Body of pancreas (tissue), 4 donors: Measurements from ENCODE around the gene SIPA1L3. TPM values are rescaled to one million over a fixed set of nuclear protein-coding genes. Genes with fewer than 3 reads are reported as not detected.

Experiments used
- ATAC-seq: fragments of 150-250 bp; one replicate; pipeline ENCODE4 v1.9.1; 2016
- DNase-seq, 4 donors: peaks; one replicate each; pipeline ENCODE4 v3.0.0-alpha.2; 2019
- H3K27ac ChIP-seq, 4 donors: fragments of 200-600 bp; sonication (generic); 1 replicate in 3 of 4; 2 replicates in 1 of 4; pipeline versions ENCODE4 v1.5.1 to v1.6.1; 2016 to 2019; ENCODE audit warnings: mild to moderate bottlenecking in 1 of 4, mixed read lengths in 1 of 4, moderate library complexity in 1 of 4
- H3K27me3 ChIP-seq, 2 donors: fragments of 200-600 bp; sonication (generic); one replicate each; pipeline ENCODE4 v1.6.0; 2016; ENCODE audit warnings: mild to moderate bottlenecking in 1 of 2
- H3K36me3 ChIP-seq, 2 donors: fragments of 200-600 bp; sonication (generic); replicated peaks in 1 of 2; 2 replicates each; pipeline ENCODE4 v1.5.1; 2016; ENCODE audit warnings: low read depth in 2 of 2; ENCODE audit not compliant: insufficient read depth in 1 of 2
- H3K4me1 ChIP-seq: fragments of 200-600 bp; sonication (generic); one replicate; pipeline ENCODE4 v1.6.0; 2016
- H3K4me3 ChIP-seq, 2 donors: fragments of 200-600 bp; sonication (generic); 1 replicate in 1 of 2; 2 replicates in 1 of 2; pipeline ENCODE4 v1.5.1; 2016 to 2019
- H3K9me3 ChIP-seq, 3 donors: fragments of 200-600 bp; sonication (generic); 1 replicate in 2 of 3; 2 replicates in 1 of 3; pipeline ENCODE4 v1.5.1; 2016
- POLR2A ChIP-seq, 3 donors: fragments of 450-650 bp; IDR thresholded peaks; one replicate each; pipeline ENCODE4 v1.6.1; 2016; ENCODE audit warnings: antibody characterized with exemption in 3 of 3, mild to moderate bottlenecking in 2 of 3
- WGBS, 2 donors: methylation state at CpG; one replicate each; pipeline ENCODE4 v1.1.5; 2017; 5-methylcytosine and 5-hydroxymethylcytosine counted together
- intact Hi-C: fragments of 100-400 bp; cut with DNase I; formaldehyde crosslinking; loops from one replicate; pipeline ENCODE4 v1.15.1; 2023
- total RNA-seq, 2 donors: library from RNA; depleted of rRNA; stranded (reverse); fragments of >200 nt; gene quantifications; one replicate each; pipeline ENCODE4 v1.1.0, GENCODE V29; 2016
- TF ChIP-seq, protein P1 (sequence below), 7 experiments: fragments of 450-650 bp in 4 of 7; fragments of 200-600 bp in 3 of 7; sonication (generic) in 3 of 7; IDR thresholded peaks; one replicate each; pipeline ENCODE4 v1.5.1; 2016 to 2019; ENCODE audit warnings: antibody characterized with exemption in 7 of 7

The SIPA1L3 gene
- total RNA-seq, 2 donors from 2014 or later, result 41.5 to 62.0 TPM

DNA sequence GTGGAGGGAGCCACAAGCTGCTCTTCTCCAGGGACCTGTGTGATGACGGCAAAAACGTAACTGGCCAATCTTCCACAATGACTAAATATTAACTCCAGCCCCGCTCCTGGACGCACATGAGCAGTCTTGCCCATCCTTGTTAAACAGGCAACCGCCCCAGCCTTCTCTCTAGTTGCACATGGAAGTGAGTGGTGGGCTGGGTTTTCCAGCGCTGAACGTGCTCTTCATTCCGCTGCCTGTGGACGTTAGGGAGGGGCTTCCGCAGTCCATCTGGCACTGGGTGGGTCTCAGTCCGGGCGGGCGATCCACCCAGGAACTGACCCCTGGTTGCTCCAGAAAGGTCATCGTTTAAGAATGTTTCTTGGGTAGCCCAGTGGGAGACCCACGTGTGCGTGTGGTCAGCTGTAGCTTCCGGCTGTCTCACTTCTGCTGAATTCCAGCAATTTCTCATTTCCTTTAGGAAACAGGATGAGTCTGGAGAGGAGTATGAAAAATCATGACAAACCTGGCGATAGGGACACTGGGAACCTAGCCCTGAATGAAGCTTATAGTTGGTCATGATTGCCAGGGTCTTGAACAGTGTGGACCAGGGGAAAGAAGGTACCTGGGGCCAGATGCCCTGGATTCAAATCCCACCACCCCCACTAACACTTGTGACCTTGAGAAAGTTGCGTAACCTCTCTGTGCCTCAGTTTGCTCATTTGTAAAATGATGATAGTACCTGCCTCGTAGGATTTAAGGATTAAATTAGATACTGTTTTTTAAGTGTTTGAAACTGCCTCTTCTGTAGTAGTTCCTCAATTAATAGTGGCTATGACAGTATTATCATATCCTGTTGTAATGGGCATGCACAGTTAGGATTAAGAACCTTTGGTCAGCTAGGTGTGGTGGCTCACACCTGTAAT, 92.6 kb downstream of the SIPA1L3 start:
- Histone ChIP-seq H3K27ac (peak overlapping the region in 1 of 4 donors; percentile 1), H3K36me3 (no peaks in the 10 kb centered on the region), H3K9me3 (no peaks in the 10 kb centered on the region), H3K4me3 (no peak overlapping the region), H3K4me1 (peaks cover 36% of the 10 kb centered on the region), H3K27me3 (no peaks in the 10 kb centered on the region)
- TF ChIP-seq, protein P1, sequence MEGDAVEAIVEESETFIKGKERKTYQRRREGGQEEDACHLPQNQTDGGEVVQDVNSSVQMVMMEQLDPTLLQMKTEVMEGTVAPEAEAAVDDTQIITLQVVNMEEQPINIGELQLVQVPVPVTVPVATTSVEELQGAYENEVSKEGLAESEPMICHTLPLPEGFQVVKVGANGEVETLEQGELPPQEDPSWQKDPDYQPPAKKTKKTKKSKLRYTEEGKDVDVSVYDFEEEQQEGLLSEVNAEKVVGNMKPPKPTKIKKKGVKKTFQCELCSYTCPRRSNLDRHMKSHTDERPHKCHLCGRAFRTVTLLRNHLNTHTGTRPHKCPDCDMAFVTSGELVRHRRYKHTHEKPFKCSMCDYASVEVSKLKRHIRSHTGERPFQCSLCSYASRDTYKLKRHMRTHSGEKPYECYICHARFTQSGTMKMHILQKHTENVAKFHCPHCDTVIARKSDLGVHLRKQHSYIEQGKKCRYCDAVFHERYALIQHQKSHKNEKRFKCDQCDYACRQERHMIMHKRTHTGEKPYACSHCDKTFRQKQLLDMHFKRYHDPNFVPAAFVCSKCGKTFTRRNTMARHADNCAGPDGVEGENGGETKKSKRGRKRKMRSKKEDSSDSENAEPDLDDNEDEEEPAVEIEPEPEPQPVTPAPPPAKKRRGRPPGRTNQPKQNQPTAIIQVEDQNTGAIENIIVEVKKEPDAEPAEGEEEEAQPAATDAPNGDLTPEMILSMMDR (IDR thresholded peaks at IDR 0.05), result no peak
- no peak for TF ChIP-seq POLR2A (IDR thresholded peaks at IDR 0.05)
- ATAC-seq, result no peak
- peak in 1 of 4 donors; percentile 20 for DNase-seq
- intact Hi-C loops, result no loop called here
- WGBS, 2 donors, result 78 to 82% methylated on average over 7 to 20 of the region's 20 CpGs

DNA sequence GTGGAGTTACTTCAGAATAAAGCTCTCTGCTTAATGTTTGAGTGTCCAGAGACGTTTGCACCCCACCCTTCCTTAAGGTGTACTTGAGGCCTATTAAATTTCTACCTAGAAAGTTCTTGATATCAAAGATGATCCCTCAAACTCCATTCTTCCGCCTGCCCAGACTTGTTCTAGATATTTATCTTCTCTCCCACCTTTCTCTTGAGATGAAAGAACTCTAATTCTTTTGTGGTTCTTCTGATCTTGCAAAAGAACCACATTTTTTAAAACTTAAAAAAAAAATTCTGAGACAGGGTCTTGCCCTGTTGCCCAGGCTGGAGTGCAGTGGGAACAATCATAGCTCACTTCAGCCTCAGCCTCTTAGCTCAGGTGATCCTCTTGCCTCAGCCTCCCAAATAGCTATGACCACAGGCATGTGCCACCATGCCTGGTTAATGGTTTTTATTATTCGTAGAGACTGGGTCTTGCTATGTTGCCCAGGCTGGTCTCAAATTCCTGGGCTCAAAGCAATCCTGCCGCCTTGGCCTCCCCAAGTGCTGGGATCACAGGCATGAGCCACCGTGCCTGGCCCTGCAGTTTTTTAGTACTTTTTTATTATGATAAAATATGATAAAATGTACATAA, 94.3 kb downstream of the SIPA1L3 start:
- ATAC-seq (no peak), DNase-seq (no peak)
- 86% methylated on average over 5 of the region's 5 CpGs for WGBS, 2 donors
- H3K27me3 ChIP-seq, result no peaks in the 10 kb centered on the region
- H3K4me3 ChIP-seq, result no peak overlapping the region
- no peak for TF ChIP-seq POLR2A (IDR thresholded peaks at IDR 0.05)
- TF ChIP-seq, protein P1 (IDR thresholded peaks at IDR 0.05), result no peak
- H3K4me1 ChIP-seq, result peaks cover 30% of the 10 kb centered on the region
- H3K9me3 ChIP-seq, result no peaks in the 10 kb centered on the region
- H3K27ac ChIP-seq, result no peak overlapping the region
- intact Hi-C loops, result no loop called here
- no peaks in the 10 kb centered on the region for H3K36me3 ChIP-seq

DNA sequence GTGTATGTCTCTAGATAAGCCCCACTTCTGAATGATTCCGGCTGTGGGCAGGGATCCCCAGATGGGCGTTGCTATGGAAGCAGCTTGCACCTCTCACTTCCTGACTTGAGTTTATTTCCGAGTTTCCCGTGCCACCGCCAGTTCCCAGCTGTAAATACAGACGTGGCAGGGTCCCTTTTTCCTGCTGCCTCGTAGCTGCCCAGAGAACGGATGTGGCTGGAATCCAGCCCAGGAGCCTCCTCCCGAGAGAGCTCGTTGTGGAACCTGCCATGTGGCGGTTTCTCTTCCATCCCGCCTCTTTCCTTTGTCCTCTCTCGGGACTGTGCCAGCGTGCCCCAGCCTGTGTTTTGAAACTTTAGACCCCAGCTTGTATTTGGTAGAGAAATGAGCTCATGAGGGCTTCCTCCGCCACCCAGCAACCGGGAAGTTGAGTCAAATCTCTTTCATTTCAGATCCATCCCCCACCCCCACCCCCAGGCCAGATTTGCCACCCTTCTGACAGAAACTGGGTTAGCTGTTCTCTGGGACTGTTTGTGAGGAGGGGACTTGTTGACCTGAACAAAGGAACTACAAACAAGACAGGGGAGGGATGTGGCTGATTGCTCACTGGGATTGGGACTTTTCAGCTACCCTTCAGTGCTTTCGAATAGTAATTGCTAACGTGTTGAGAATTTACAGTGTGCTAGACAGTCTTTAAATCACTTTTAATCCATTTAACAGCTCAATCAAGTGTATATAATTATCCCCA, 96.6 kb downstream of the SIPA1L3 start:
- Histone ChIP-seq H3K9me3 (no peaks in the 10 kb centered on the region), H3K4me1 (peaks cover 24% of the 10 kb centered on the region), H3K27me3 (no peaks in the 10 kb centered on the region), H3K27ac (peak overlapping the region; percentile 6 to 79 (median 34)), H3K36me3 (no peaks in the 10 kb centered on the region), H3K4me3 (no peak overlapping the region)
- DNase-seq (peak; percentile 59 to 80 (median 79)), ATAC-seq (peak; percentile 64)
- TF ChIP-seq, protein P1 (IDR thresholded peaks at IDR 0.05), result no peak
- peak in 1 of 3 donors; percentile 18 for TF ChIP-seq POLR2A (IDR thresholded peaks at IDR 0.05)
- whole genome bisulfite sequencing, 2 donors, result 12% methylated on average over 18 of the region's 18 CpGs
- intact Hi-C loops, result no loop called here

DNA sequence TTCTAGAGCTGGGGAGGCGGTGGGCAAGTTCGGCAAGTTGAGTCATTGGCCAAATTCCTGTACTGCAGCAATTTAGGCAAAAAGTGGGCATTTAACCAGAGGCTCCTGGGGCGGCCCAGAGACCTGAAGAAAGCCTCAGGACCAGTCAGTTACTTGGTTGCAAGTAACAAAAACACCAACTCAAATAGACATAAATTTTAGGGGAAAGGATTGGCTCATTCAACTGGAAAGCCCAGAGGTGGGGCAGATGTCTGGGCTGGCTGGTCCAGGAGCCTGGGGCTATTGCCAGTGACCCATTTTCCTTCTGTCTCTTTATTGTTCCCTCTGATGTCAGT, 97.1 kb downstream of the SIPA1L3 start:
- DNase-seq (no peak), ATAC-seq (no peak)
- 68 to 75% methylated on average over 3 of the region's 3 CpGs for WGBS, 2 donors
- Histone ChIP-seq H3K9me3 (no peaks in the 10 kb centered on the region), H3K27ac (peak overlapping the region in 3 of 4 donors; percentile 6 to 79 (median 54)), H3K4me3 (no peak overlapping the region), H3K27me3 (no peaks in the 10 kb centered on the region), H3K36me3 (no peaks in the 10 kb centered on the region), H3K4me1 (peaks cover 24% of the 10 kb centered on the region)
- intact Hi-C loops, result no loop called here
- TF ChIP-seq, protein P1 (IDR thresholded peaks at IDR 0.05), result no peak
- TF ChIP-seq POLR2A (IDR thresholded peaks at IDR 0.05), result no peak
